ENCODE data around the gene PTPA. TPM values are rescaled to one million over a fixed set of nuclear protein-coding genes. Genes with fewer than 3 reads are reported as not detected.
"Not testable (repeated sequence)": the region's sequence is repeated elsewhere in the genome, so short reads cannot be mapped to it uniquely, and the experiment has no call there.

PTPA gene
- total RNA-seq, 1 experiment from 2014 or later: 91.8 TPM

DNA sequence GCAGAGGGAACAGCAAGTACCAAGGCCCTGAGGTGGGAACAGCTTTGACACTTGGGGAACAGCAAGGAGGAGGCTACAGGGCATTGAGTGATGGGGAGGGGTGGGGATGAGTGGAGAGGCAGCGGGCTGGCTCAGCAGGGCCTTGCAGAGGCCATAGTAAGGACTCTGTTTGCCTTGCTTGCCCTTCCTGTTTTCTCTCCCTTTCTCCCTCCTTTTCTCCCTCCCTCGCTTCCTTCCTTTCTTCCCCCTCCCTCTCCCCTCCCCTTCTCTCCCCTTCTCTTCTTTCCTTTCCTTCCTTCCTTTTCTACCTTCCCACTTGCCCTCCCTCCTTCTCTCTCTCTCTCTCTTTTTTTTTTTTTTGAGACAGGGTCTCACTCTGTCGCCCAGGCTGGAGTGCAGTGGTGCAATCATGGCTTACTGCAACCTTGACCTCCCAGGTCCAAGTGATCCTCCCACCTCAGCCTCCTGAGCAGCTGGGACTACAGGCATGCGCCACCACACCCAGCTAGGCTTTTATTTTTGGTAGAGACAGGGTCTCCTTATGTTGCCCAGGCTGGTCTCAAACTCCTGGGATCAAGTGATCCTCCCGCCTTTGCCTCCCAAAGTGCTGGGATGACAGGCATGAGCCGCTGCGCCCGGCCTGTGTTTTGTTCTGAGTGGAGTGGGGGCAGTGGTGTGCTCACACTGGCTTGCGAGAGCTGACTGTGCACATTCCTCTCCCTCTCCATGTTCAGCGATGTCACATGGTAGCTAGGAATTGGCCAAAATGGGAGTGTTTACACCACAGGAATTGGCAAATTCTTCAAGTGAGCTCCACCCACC, 49.7 kb downstream of the PTPA start:
- H3K27ac Mint-ChIP-seq (ENCODE audit: low read depth, unreplicated experiment): no peak overlapping the region
- CTCF ChIA-PET: interaction anchor here (0.5 to 0.9 kb wide), 2 partner anchors 10 to 18 kb away, joined by 3 to 4 read pairs; no protein-coding TSS in a partner anchor
- BruUV-seq (replicated peaks): no TSS peak
- no peaks in the 10 kb centered on the region for H3K4me1 Mint-ChIP-seq (ENCODE audit: insufficient read depth, unreplicated experiment)
- DNase-seq (ENCODE audit: unreplicated experiment): no peak
- H3K27me3 Mint-ChIP-seq (ENCODE audit: insufficient read depth, unreplicated experiment): no peaks in the 10 kb centered on the region
- no peaks in the 10 kb centered on the region for H3K36me3 Mint-ChIP-seq (ENCODE audit: insufficient read depth, unreplicated experiment)
- POLR2A ChIA-PET: interaction anchor here (1.1 kb wide), 1 partner anchor 20 kb away, joined by 4 read pairs; no protein-coding TSS in a partner anchor
- peaks cover 8% of the 10 kb centered on the region for H3K9me3 Mint-ChIP-seq (ENCODE audit: unreplicated experiment)
- TF ChIP-seq, protein P1, sequence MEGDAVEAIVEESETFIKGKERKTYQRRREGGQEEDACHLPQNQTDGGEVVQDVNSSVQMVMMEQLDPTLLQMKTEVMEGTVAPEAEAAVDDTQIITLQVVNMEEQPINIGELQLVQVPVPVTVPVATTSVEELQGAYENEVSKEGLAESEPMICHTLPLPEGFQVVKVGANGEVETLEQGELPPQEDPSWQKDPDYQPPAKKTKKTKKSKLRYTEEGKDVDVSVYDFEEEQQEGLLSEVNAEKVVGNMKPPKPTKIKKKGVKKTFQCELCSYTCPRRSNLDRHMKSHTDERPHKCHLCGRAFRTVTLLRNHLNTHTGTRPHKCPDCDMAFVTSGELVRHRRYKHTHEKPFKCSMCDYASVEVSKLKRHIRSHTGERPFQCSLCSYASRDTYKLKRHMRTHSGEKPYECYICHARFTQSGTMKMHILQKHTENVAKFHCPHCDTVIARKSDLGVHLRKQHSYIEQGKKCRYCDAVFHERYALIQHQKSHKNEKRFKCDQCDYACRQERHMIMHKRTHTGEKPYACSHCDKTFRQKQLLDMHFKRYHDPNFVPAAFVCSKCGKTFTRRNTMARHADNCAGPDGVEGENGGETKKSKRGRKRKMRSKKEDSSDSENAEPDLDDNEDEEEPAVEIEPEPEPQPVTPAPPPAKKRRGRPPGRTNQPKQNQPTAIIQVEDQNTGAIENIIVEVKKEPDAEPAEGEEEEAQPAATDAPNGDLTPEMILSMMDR (IDR thresholded peaks at IDR 0.05; ENCODE audit: unreplicated experiment): no peak
- H3K4me3 Mint-ChIP-seq (ENCODE audit: unreplicated experiment): no peak overlapping the region
- intact Hi-C loops (cut with micrococcal nuclease): no loop called here

- peaks cover 8% of the 10 kb centered on the region for H3K9me3 Mint-ChIP-seq (ENCODE audit: unreplicated experiment)
- H3K27ac Mint-ChIP-seq (ENCODE audit: low read depth, unreplicated experiment): no peak overlapping the region
- H3K27me3 Mint-ChIP-seq (ENCODE audit: insufficient read depth, unreplicated experiment): no peaks in the 10 kb centered on the region
- no TSS peak for BruUV-seq (replicated peaks)
- CTCF ChIA-PET: interaction anchor here (0.5 to 0.9 kb wide), 3 partner anchors 9 to 63 kb away, joined by 3 to 4 read pairs (median 4); no protein-coding TSS in a partner anchor
- POLR2A ChIA-PET: interaction anchor here (1.1 kb wide), 1 partner anchor 21 kb away, joined by 4 read pairs; no protein-coding TSS in a partner anchor
- intact Hi-C loops (cut with micrococcal nuclease): no loop called here
- no peak for DNase-seq (ENCODE audit: unreplicated experiment)
- H3K4me3 Mint-ChIP-seq (ENCODE audit: unreplicated experiment): no peak overlapping the region
- TF ChIP-seq, protein P1 (IDR thresholded peaks at IDR 0.05; ENCODE audit: unreplicated experiment): no peak
- no peaks in the 10 kb centered on the region for H3K4me1 Mint-ChIP-seq (ENCODE audit: insufficient read depth, unreplicated experiment)
- H3K36me3 Mint-ChIP-seq (ENCODE audit: insufficient read depth, unreplicated experiment): no peaks in the 10 kb centered on the region
These were observed 50.3 kb downstream of the PTPA start for GRCh38 chr9:129161534-129161837.

DNA sequence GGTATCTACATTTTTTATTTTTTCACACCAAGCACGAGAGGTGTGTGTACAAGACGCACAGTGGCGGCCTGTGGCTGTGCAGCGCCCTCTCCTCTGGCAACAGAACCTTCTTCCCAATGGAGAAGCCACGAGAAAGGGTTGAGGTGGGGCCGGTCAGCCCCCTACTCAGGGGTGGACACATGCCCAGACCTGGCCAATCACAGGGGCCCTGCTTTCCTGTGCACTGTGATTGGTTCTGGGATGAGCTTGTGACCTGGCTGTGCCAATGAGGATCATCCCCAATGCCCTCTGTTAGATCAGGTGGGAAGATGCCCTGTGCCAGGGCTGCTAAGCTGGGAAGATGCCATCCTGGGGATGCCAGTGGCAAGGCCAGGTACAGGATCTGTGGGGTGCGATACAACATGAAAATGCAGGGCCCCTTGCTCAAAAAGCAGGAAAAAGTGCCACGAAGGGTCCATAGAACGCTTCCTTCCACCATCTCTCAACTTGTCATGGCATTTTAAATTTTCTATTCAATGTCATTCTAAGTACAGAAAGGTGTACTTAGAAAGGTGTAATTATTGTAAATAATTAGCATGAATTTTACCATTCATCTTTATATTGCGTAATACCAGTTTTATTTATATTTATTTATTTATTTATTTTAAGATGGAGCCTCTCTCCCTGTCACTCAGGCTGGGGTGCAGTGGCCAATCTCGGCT, 51.4 kb downstream of the PTPA start:
- no peak for DNase-seq (ENCODE audit: unreplicated experiment)
- Mint-ChIP-seq H3K36me3 (ENCODE audit: insufficient read depth, unreplicated experiment) (no peaks in the 10 kb centered on the region), H3K27me3 (ENCODE audit: insufficient read depth, unreplicated experiment) (no peaks in the 10 kb centered on the region), H3K4me1 (ENCODE audit: insufficient read depth, unreplicated experiment) (peaks cover 11% of the 10 kb centered on the region), H3K4me3 (ENCODE audit: unreplicated experiment) (no peak overlapping the region), H3K27ac (ENCODE audit: low read depth, unreplicated experiment) (no peak overlapping the region), H3K9me3 (ENCODE audit: unreplicated experiment) (peaks cover 8% of the 10 kb centered on the region)
- ChIA-PET POLR2A (no interaction called here), CTCF (interaction anchor here (1.0 kb wide), 1 partner anchor 20 kb away, joined by 3 read pairs; no protein-coding TSS in a partner anchor)
- TF ChIP-seq, protein P1 (IDR thresholded peaks at IDR 0.05; ENCODE audit: unreplicated experiment): no peak
- intact Hi-C loops (cut with micrococcal nuclease): no loop called here
- no TSS peak for BruUV-seq (replicated peaks)

DNA sequence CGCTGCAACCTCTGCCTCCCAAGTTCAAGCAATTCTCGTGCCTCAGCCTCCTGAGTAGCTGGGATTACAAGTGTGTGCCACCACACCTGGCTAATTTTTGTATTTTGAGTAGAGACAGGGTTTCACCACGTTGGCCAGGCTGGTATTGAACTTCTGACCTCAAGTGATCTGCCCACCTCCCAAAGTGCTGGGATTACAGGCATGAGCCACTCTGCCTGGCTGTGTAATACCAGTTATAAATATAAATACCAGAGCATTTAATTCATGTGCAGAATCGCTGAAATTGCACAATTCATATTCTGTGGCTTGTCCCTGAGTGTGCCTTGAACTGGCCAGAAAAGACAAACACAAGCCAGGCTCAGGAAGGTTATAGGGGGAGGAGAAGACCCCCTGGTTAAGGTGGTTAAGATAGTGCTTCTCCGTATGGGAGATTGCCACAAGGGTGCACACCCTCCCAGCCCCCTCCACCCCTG, 52.0 kb downstream of the PTPA start:
- POLR2A ChIA-PET; DNase-seq (ENCODE audit: unreplicated experiment); H3K27me3 Mint-ChIP-seq (ENCODE audit: insufficient read depth, unreplicated experiment); BruUV-seq (replicated peaks); H3K9me3 Mint-ChIP-seq (ENCODE audit: unreplicated experiment); intact Hi-C loops (cut with micrococcal nuclease); H3K36me3 Mint-ChIP-seq (ENCODE audit: insufficient read depth, unreplicated experiment); H3K27ac Mint-ChIP-seq (ENCODE audit: low read depth, unreplicated experiment); H3K4me3 Mint-ChIP-seq (ENCODE audit: unreplicated experiment): not testable (repeated sequence)
- H3K4me1 Mint-ChIP-seq (ENCODE audit: insufficient read depth, unreplicated experiment): peaks cover 17% of the 10 kb centered on the region
- CTCF ChIA-PET: interaction anchor here (1.0 to 2.1 kb wide), 3 partner anchors 20 to 319 kb away, joined by 3 to 11 read pairs (median 4); no protein-coding TSS in a partner anchor
